ENCODE measurements around the gene HIF1A. TPM values are rescaled to one million over a fixed set of nuclear protein-coding genes. Genes with fewer than 3 reads are reported as not detected.
"Not testable (repeated sequence)": the region's sequence is repeated elsewhere in the genome, so short reads cannot be mapped to it uniquely, and the experiment has no call there.

HIF1A gene
- total RNA-seq, 4 donors from 2014 or later: 137 to 295 (median 158) TPM

- Histone ChIP-seq H3K27me3 (no peaks in the 10 kb centered on the region), H3K27ac (no peak overlapping the region), H3K4me1 (peaks cover 5 to 23% of the 10 kb centered on the region in 2 donors), H3K36me3 (no peaks in the 10 kb centered on the region), H3K9me3 (no peaks in the 10 kb centered on the region), H3K4me3 (replicated peaks in 1 of 3) (no peak overlapping the region)
- WGBS, 2 donors: 96 to 100% methylated on average over 4 of the region's 4 CpGs
- TF ChIP-seq, protein P1, sequence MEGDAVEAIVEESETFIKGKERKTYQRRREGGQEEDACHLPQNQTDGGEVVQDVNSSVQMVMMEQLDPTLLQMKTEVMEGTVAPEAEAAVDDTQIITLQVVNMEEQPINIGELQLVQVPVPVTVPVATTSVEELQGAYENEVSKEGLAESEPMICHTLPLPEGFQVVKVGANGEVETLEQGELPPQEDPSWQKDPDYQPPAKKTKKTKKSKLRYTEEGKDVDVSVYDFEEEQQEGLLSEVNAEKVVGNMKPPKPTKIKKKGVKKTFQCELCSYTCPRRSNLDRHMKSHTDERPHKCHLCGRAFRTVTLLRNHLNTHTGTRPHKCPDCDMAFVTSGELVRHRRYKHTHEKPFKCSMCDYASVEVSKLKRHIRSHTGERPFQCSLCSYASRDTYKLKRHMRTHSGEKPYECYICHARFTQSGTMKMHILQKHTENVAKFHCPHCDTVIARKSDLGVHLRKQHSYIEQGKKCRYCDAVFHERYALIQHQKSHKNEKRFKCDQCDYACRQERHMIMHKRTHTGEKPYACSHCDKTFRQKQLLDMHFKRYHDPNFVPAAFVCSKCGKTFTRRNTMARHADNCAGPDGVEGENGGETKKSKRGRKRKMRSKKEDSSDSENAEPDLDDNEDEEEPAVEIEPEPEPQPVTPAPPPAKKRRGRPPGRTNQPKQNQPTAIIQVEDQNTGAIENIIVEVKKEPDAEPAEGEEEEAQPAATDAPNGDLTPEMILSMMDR (IDR thresholded peaks at IDR 0.05): no peak
- no peak for TF ChIP-seq POLR2A (IDR thresholded peaks at IDR 0.05)
- DNase-seq: no peak
- intact Hi-C loops (cut with DNase I): no loop called here
These were observed 39.0 kb upstream of the HIF1A start for GRCh38 chr14:61656341-61656740.

- WGBS, 2 donors: 77 to 100% methylated on average over 2 of the region's 3 CpGs
- DNase-seq; H3K9me3 ChIP-seq; H3K27me3 ChIP-seq; H3K27ac ChIP-seq; intact Hi-C loops (cut with DNase I); H3K36me3 ChIP-seq; H3K4me3 ChIP-seq (replicated peaks in 1 of 3): not testable (repeated sequence)
- H3K4me1 ChIP-seq: peaks cover 4 to 30% of the 10 kb centered on the region in 2 donors
These were observed 37.2 kb upstream of the HIF1A start for GRCh38 chr14:61658111-61658510.

DNA sequence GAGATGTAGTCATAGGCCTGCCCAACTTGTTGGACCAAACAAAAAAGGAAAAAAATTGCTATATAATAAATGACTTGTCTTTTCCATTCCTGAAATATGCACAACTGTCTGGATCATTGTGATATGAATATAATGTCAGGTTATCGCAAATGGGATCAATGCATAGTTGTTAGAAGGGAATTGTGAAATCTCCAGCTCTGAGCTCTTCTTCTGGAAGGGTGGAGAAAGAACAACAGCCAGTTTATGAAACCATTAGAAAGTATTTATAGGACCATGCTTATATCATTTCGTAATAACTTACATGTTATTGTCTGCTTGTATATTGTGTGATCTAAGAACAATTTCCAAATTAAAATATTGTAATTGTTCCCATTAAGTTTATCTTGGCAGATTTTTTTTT is 35.7 kb upstream of the HIF1A start:
- WGBS, 2 donors: 64 to 95% methylated on average over 2 of the region's 2 CpGs
- no peak for DNase-seq
- intact Hi-C loops (cut with DNase I): no loop called here
- no peaks in the 10 kb centered on the region for H3K9me3 ChIP-seq
- H3K27me3 ChIP-seq: no peaks in the 10 kb centered on the region
- H3K36me3 ChIP-seq: no peaks in the 10 kb centered on the region
- peaks cover 0 to 21% of the 10 kb centered on the region in 2 donors for H3K4me1 ChIP-seq
- H3K4me3 ChIP-seq (replicated peaks in 1 of 3): no peak overlapping the region
- TF ChIP-seq POLR2A (IDR thresholded peaks at IDR 0.05): no peak
- TF ChIP-seq, protein P1 (IDR thresholded peaks at IDR 0.05): no peak
- H3K27ac ChIP-seq: no peak overlapping the region

GRCh38 chr14:61661471-61662400 is 33.6 kb upstream of the HIF1A start:
- no peaks in the 10 kb centered on the region for H3K36me3 ChIP-seq
- peaks cover 0 to 21% of the 10 kb centered on the region in 2 donors for H3K4me1 ChIP-seq
- H3K27me3 ChIP-seq: no peaks in the 10 kb centered on the region
- H3K9me3 ChIP-seq: no peaks in the 10 kb centered on the region
- DNase-seq: no peak
- WGBS, 2 donors: 75 to 90% methylated on average over 6 of the region's 6 CpGs
- no peak overlapping the region for H3K4me3 ChIP-seq (replicated peaks in 1 of 3)
- H3K27ac ChIP-seq: no peak overlapping the region
- TF ChIP-seq POLR2A (IDR thresholded peaks at IDR 0.05): no peak
- TF ChIP-seq, protein P1 (IDR thresholded peaks at IDR 0.05): no peak
- intact Hi-C loops (cut with DNase I): no loop called here

- Histone ChIP-seq H3K27ac (peak overlapping the region in 1 of 3 donors; percentile 42), H3K27me3 (no peaks in the 10 kb centered on the region), H3K9me3 (no peaks in the 10 kb centered on the region), H3K4me1 (peaks cover 0 to 21% of the 10 kb centered on the region in 2 donors), H3K4me3 (replicated peaks in 1 of 3) (no peak overlapping the region), H3K36me3 (no peaks in the 10 kb centered on the region)
- 87 to 88% methylated on average over 13 of the region's 13 CpGs for WGBS, 2 donors
- TF ChIP-seq POLR2A (IDR thresholded peaks at IDR 0.05): no peak
- TF ChIP-seq, protein P1 (IDR thresholded peaks at IDR 0.05): no peak
- peak; percentile 31 to 36 for DNase-seq
- intact Hi-C loops (cut with DNase I): no loop called here
These were observed 32.6 kb upstream of the HIF1A start for GRCh38 chr14:61662437-61663311.

All from thyroid gland (tissue), 4 donors.